Transverse colon (tissue), 4 donors: ENCODE results near the gene UBE2E2.

Source experiments
- EP300 ChIP-seq: sonication (generic); formaldehyde crosslinking; IDR thresholded peaks from one replicate; pipeline ENCODE4 v1.6.1; 2017; ENCODE audit warnings: antibody characterized with exemption, low read depth
- POLR2A ChIP-seq: fragments of 450-650 bp; IDR thresholded peaks from one replicate; pipeline ENCODE4 v1.6.1; 2016; ENCODE audit warnings: antibody characterized with exemption, mild to moderate bottlenecking, moderate library complexity
- POLR2AphosphoS5 ChIP-seq, 3 donors: sonication (generic); formaldehyde crosslinking; IDR thresholded peaks; one replicate each; pipeline ENCODE4 v1.6.1; 2016; ENCODE audit warnings: antibody characterized with exemption in 3 of 3
- TF ChIP-seq, protein P1 (sequence below), 5 experiments: fragments of 200-600 bp in 3 of 5; fragments of 450-650 bp in 2 of 5; sonication (generic) in 3 of 5; IDR thresholded peaks; 1 replicate in 2 of 5; 2 replicates in 3 of 5; pipeline ENCODE4 v1.5.1; 2016 to 2017; ENCODE audit warnings: antibody characterized with exemption in 5 of 5, inconsistent platforms in 3 of 5, mild to moderate bottlenecking in 2 of 5, moderate library complexity in 1 of 5

DNA sequence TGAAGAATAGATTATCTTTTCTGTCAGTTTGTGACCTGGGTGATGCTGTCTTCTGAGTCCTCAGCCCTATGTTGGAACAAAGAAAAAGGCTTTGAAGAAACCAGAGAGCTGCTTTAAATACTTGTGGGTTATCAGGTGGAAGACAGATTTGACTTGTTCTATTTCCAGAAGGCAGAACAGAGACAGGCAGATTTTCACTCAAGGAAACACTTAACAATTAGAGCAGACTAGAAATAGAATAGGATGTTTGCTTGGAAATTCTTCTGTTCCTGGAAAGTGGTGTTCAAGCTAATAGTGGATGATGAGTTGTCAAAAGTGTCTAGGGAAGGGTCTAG is 219.4 kb downstream of the UBE2E2 start:
- TF ChIP-seq, protein P1, sequence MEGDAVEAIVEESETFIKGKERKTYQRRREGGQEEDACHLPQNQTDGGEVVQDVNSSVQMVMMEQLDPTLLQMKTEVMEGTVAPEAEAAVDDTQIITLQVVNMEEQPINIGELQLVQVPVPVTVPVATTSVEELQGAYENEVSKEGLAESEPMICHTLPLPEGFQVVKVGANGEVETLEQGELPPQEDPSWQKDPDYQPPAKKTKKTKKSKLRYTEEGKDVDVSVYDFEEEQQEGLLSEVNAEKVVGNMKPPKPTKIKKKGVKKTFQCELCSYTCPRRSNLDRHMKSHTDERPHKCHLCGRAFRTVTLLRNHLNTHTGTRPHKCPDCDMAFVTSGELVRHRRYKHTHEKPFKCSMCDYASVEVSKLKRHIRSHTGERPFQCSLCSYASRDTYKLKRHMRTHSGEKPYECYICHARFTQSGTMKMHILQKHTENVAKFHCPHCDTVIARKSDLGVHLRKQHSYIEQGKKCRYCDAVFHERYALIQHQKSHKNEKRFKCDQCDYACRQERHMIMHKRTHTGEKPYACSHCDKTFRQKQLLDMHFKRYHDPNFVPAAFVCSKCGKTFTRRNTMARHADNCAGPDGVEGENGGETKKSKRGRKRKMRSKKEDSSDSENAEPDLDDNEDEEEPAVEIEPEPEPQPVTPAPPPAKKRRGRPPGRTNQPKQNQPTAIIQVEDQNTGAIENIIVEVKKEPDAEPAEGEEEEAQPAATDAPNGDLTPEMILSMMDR (IDR thresholded peaks at IDR 0.05) = no peak
- TF ChIP-seq EP300 (no peak), POLR2A (no peak), POLR2AphosphoS5 (IDR thresholded peaks at IDR 0.05) (no peak)
